Pulmonary artery endothelial cell (primary cell): ENCODE results near the gene LAPTM5. TPM values are rescaled to one million over a fixed set of nuclear protein-coding genes. Genes with fewer than 3 reads are reported as not detected.

Experiments used
- DNase-seq: peaks from one replicate; pipeline ENCODE4 v3.0.0-alpha.2; 2011; ENCODE audit warnings: low read depth, low spot score
- total RNA-seq: library from RNA; depleted of rRNA; stranded (reverse); fragments of >200 nt; gene quantifications from 2 replicates; pipeline ENCODE4 v1.2.3, GENCODE V29; 2014

The LAPTM5 gene
- total RNA-seq, 1 donor from 2014 or later, result 4.0 TPM

DNA sequence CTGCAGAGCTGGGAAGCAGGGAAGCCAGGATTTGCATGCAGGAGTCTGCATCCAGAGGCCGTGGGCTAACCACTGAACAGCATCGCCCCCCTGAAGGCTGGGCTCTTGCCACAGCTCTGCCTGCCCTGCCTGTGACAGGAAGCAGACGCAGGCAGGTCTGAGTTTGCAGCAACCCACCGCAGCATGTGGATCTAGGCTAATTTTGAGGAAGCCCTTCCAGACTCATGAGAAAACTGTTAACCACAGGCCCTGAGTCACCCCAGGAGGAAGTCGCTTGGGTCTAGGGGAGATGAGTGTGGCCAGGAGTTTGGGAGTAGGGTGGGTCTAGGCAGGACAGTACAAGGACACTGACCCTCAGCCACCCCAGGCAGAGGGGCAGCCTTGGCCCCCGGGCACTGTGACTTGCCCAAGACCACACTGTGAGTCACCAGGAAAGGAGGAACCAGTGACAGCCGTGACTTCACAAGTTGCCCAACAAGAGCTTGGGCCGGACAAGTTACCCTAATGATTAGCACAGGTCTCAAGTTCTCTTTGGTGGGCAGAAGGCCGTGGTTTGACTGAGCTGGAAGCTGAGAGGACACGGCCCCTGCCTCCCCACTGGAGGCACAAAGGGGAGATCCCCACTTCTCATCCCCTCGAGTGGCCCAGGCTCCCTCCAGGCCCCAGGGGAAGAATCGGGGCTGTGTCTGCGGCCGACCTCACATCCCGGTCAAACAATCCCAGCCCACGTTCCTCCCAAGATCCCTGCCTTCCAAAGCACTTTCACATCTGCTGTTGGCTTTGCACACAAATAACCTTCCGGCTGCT lies 826 bp downstream of the LAPTM5 start:
- DNase-seq, result no peak

DNA sequence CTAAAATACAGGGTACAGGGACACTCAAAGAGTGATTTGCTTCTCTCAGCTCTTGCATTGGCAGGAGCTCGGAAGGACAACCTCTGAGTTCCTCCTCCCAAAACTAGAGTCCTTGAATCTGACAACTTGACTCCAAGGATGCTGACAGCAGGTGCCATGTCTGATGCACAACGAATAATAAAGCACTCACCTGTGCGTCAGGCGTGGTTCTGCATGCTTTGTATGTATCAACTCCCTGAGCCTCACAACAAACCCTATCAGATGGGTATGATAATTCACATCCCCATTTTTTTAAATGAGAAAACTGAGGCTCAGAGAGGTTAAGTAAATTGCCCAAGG lies 1.4 kb downstream of the LAPTM5 start:
- no peak for DNase-seq

GRCh38 chr1:30755746-30756145 lies 1.8 kb downstream of the LAPTM5 start:
- DNase-seq, result no peak

DNA sequence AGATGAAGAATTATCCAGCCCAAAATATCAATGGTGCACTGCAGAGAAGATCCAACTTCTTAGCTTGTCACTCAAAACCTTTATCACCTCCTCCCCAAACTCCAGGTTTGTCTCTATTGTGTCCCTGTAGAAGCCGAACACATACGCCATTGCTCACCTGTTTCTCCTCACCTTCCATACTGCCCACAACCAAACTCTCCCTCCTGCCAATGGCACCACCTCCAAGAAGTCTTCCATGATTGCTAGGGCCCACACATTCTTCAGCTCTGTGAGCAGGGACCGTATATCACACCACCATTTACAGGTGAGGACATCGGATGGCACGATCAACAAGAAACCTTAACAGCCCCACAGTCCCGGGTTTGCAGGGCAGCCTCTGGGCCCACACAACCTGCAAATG lies 2.2 kb downstream of the LAPTM5 start:
- DNase-seq, result no peak

- no peak for DNase-seq
Measured at GRCh38 chr1:30754684-30755171, 2.8 kb downstream of the LAPTM5 start.

DNA sequence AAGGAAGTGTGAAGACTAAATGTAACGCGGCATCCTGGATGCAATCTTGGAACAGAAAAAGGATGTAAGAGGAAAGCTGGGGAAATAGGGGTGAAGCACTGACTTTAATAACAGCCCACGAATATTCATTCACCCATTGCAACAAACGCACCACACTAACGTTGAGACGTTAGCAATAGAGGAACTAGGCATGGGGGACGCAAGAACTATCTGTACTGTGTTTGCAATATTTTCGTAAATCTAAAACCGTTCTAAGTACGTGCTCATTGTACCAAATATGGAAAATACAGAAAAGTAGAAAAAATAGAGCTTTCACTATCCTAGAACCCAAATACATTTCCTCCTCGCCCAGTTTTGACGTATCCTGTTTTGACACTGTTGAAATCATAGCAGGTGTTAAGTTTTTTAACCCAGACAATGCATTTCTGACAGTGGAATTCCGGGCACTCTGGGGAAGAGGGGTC lies 3.9 kb downstream of the LAPTM5 start:
- DNase-seq, result no peak

GRCh38 chr1:30753118-30753517 lies 4.5 kb downstream of the LAPTM5 start:
- DNase-seq, result no peak

GRCh38 chr1:30752651-30752908 lies 5.0 kb downstream of the LAPTM5 start:
- DNase-seq, result no peak

DNA sequence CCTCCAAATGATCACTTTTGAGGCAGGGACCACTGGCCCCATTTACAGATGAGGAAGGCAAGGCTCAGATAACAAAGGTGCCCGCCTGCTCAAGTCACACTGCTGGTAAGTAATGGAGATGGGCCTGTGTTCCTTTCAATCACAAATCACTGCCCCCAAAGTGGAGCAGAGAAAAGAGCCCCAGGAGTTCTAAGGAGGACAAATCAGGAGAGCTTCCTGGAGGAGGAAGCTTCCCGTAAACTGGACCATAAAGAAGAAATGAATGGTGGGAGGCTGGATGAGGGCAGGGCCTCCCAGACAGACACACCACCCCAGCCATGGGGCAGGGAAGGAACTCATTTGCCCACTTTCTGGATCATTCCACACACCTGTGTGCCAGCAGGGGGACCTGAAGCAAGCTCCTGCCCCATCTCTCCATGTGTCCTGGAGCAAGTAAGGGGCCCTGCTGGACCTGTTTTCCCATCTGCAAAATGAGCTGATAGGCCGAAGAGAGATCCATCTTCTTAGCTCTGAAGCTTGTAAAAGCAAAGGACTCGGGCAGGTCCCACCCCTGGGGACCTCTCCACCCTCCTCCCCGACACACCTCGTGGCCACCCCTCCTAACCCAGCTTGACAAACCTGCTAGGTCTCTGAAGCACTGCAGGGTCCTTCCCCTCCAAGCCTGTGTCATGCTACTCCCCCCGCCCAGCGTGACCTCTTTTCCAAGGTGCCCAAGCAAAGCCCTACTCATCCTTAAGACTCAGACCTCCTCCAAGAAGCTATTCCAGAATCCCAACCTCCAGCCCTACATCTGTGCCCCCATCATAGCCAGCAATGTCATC lies 5.5 kb downstream of the LAPTM5 start:
- no peak for DNase-seq

GRCh38 chr1:30750731-30751291 lies 6.8 kb downstream of the LAPTM5 start:
- DNase-seq, result no peak

DNA sequence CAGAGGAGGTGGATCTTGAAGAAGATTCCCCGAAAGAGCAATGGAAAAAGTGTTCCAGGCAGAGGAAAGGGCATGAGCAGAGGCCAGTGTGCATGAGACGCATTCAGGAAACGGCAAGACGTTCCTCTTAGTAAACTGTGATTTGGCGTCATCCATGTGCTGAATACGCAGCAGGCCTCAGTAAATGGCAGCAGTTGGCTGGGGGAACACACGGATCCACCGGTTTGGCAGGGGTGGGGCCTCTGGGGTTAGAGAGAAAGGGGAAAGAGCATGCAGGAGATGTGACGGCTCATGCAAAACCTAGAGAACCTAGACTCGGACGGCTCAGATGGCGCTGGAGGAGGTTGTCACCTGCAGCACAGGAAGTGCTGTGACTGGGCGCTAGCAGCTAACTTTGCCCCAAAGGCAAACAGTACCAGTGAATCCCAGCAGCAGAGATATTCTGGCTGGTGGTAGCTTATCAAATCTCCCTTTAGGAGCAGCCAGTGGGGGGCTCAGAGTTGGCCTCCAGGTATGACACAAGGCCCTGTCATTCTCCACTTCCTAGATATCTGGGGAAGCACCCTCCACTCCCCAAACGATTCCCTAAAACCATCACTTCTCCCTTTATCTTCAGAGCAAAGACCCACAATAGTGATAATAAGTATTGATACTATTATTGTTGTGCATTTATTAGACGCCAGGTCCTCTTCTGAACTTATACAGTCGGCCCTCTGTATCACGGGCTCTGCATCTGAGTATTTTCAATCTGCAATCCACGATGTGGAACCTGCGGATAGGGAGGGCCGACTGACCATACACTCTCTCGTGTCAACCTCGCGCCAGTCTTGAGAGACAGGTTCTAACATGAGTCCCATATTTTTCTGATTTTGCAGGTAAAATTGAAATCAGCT lies 7.6 kb downstream of the LAPTM5 start:
- no peak for DNase-seq

DNA sequence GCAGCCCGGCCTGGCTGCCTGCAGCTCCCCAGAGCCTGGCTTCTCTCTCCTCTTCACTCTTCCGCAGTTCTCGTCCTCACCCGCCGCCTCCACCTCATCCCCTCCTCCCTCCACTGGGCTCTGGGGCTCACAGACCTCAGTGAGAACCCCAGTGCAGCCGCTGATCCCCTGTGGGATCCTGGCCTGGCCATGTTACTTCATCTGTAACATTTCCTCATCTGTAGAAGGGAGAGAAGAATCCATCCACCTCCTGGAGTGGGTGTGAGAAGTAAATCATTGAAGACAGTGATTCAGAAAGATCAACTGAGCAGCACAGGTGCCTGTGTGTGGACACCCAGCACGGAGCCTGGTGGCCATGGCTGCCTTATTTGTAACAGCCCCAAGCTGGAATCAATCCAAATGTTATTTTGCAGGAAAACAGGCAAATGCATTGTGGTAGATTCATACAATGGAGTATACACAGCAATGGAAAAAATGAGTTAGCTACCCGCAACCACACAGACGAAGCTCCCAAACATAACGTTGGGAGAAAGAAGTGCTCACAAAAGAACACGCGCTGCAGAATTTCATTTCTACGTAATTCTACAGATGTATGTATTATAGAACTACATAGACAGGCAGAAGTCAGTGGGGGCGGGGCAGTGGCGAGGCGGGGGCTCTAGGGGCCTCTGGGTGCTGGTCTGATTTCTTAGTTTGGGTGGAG lies 8.7 kb downstream of the LAPTM5 start:
- DNase-seq, result no peak

DNA sequence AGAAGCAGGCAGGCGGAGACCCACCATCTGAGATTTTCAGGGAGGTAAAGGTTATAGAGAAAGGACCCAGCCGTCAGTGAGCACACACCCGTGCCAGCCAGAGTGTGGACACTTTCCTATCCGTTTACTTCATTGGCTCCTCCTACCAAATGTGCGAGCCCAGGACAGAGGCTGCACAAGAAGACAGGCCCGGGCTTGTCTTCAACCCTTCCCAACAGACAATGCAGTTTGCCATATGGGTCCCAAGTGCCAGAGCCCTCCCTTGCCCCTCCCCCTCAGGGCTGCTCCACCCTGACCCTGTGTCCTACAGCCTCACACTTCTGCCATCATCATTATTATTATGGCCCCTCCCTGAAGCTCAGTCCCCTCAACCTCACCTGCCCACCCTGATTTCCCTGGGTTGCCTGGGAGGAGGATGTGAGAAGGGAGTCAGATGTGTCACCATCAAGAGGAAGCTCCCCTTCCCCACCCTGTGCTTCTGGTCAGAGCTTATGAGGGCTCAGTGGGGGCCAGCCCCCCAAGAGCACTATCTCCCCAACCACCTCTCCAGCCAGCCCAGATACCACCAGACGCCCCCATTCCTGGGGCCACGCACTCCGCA lies 9.4 kb downstream of the LAPTM5 start:
- no peak for DNase-seq

GRCh38 chr1:30747033-30748008 lies 10.3 kb downstream of the LAPTM5 start:
- no peak for DNase-seq

- no peak for DNase-seq
Measured at GRCh38 chr1:30746212-30747032, 11.2 kb downstream of the LAPTM5 start.

DNA sequence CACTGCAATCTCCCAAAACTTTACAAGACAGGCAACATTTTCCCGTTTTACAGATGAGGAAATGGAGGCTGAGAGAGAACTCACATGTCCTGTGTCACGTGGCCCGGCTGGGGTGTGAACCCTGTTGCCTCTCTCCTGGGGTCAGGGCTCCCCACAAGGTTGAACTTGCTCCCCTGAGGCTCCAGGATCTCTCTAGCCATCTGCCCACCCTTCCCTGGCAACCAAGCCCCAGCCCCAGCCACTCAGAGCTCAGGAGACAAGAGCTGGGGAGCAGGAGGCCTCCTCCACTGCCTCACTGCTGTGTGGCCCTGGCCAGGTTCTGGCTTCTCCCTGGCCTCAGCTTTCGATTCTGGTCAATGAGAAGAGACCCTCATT lies 11.8 kb downstream of the LAPTM5 start:
- DNase-seq, result no peak

DNA sequence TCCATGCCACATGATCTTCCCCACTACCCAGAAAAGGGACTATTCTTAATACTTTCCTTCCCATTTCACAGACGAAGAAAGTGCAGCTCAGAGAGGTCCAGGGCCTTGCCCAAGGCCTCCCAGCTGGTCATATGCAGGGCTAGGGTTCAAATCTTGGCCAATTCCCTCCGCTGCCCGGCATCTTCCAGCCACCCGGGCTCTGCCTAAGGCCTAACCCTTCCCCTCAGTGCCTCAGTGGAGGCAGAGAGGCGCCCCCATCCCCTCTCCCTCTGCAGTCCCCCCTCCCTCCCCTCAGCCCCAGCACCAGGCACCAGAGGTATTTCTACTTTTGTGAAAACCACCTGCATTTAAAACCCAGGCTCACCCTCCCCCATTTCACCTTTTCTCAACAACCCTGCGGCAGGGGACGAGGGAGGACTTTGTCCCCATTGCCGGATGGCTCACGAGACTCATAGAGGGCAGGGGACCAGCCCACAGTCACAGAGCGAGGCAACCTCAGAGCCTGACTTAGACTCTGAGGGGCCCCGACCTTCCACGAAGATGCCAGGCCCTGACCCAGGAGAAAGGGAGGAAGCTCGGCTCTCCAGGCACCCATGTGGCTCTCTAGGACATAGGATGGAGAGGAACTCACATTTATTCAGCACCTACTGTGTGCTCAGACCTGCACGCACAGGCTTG lies 12.3 kb downstream of the LAPTM5 start:
- no peak for DNase-seq
